CD1c-positive myeloid dendritic cell (primary cell): ENCODE data around the gene MC4R.

Experiments used
- DNase-seq: peaks from one replicate; pipeline ENCODE4 v3.0.0-alpha.2; 2016; ENCODE audit errors: extremely low spot score

Gene MC4R

GRCh38 chr18:60327880-60328279 lies 44.7 kb downstream of the MC4R start:
- no peak for DNase-seq

- DNase-seq: no peak
Observed at GRCh38 chr18:60322591-60322990, 50.0 kb downstream of the MC4R start.
